ENCODE data around the gene ZNF619.
A peak's percentile ranks its signal among the peaks of the same experiment; 100 is the strongest.

The ZNF619 gene

GRCh38 chr3:40465456-40465855 lies 11.5 kb upstream of the ZNF619 start:
- H3K4me3 ChIP-seq (ENCODE audit: low read length) = no peak overlapping the region
- DNase-seq (ENCODE audit: low read depth) = no peak
- no peak for TF ChIP-seq CTCF (conservative IDR thresholded peaks at IDR 0.05; ENCODE audit: low read depth, low read length)

GRCh38 chr3:40468018-40468417 lies 8.9 kb upstream of the ZNF619 start:
- no peak overlapping the region for H3K4me3 ChIP-seq (ENCODE audit: low read length)
- no peak for TF ChIP-seq CTCF (conservative IDR thresholded peaks at IDR 0.05; ENCODE audit: low read depth, low read length)
- no peak for DNase-seq (ENCODE audit: low read depth)

- TF ChIP-seq CTCF (conservative IDR thresholded peaks at IDR 0.05; ENCODE audit: low read depth, low read length) = no peak
- H3K4me3 ChIP-seq (ENCODE audit: low read length) = no peak overlapping the region
- no peak for DNase-seq (ENCODE audit: low read depth)
Observed at GRCh38 chr3:40470701-40471100, 6.2 kb upstream of the ZNF619 start.

- DNase-seq (ENCODE audit: low read depth) = no peak
- TF ChIP-seq CTCF (conservative IDR thresholded peaks at IDR 0.05; ENCODE audit: low read depth, low read length) = no peak
- H3K4me3 ChIP-seq (ENCODE audit: low read length) = peak overlapping the region; percentile 88
Observed at GRCh38 chr3:40477666-40478065, 744 bp downstream of the ZNF619 start.

- DNase-seq (ENCODE audit: low read depth) = no peak
- no peak for TF ChIP-seq CTCF (conservative IDR thresholded peaks at IDR 0.05; ENCODE audit: low read depth, low read length)
Observed at GRCh38 chr3:40487172-40487571, 10.2 kb downstream of the ZNF619 start.

GRCh38 chr3:40490916-40491315 lies 14.0 kb downstream of the ZNF619 start:
- no peak overlapping the region for H3K4me3 ChIP-seq (ENCODE audit: low read length)
- DNase-seq (ENCODE audit: low read depth) = no peak
- TF ChIP-seq CTCF (conservative IDR thresholded peaks at IDR 0.05; ENCODE audit: low read depth, low read length) = no peak

More at GRCh38 chr3:40487172-40487571, 10.2 kb downstream of the ZNF619 start:
- H3K4me3 ChIP-seq (ENCODE audit: low read length) = no peak overlapping the region

- DNase-seq (ENCODE audit: low read depth) = no peak
- H3K4me3 ChIP-seq (ENCODE audit: low read length) = no peak overlapping the region
- no peak for TF ChIP-seq CTCF (conservative IDR thresholded peaks at IDR 0.05; ENCODE audit: low read depth, low read length)
Observed at GRCh38 chr3:40494698-40495097, 17.8 kb downstream of the ZNF619 start.

Data from retinal pigment epithelial cell (primary cell).